Tibial nerve (tissue), 4 donors: Measurements from ENCODE around the gene PGAP6.

ENCODE experiments used
- CTCF ChIP-seq, 5 experiments: fragments of 200-600 bp in 3 of 5; fragments of 450-650 bp in 2 of 5; sonication (generic) in 3 of 5; IDR thresholded peaks; one replicate each; pipeline ENCODE4 v1.5.1; 2016 to 2019; ENCODE audit warnings: antibody characterized with exemption in 5 of 5, mild to moderate bottlenecking in 3 of 5, moderate library complexity in 2 of 5
- EP300 ChIP-seq, 2 donors: sonication (generic); formaldehyde crosslinking; IDR thresholded peaks; one replicate each; pipeline ENCODE4 v1.6.1; 2017; ENCODE audit warnings: antibody characterized with exemption in 2 of 2, mild to moderate bottlenecking in 1 of 2
- POLR2A ChIP-seq, 2 donors: fragments of 450-650 bp; IDR thresholded peaks; one replicate each; pipeline ENCODE4 v1.6.1; 2017; ENCODE audit warnings: antibody characterized with exemption in 2 of 2, mild to moderate bottlenecking in 2 of 2, moderate library complexity in 2 of 2

GRCh38 chr16:427250-427649 lies 45.5 kb upstream of the PGAP6 start:
- no peak for TF ChIP-seq CTCF (IDR thresholded peaks at IDR 0.05)
- TF ChIP-seq POLR2A (IDR thresholded peaks at IDR 0.05) = no peak
- no peak for TF ChIP-seq EP300 (IDR thresholded peaks at IDR 0.05)
